Spleen (tissue), 11 donors: ENCODE data around the gene BCL2. TPM values are rescaled to one million over a fixed set of nuclear protein-coding genes. Genes with fewer than 3 reads are reported as not detected.

Experiments
- DNase-seq: peaks from one replicate; pipeline ENCODE4 v3.0.0-alpha.2; 2020
- H3K27ac ChIP-seq, 8 donors: fragments of 200-600 bp; sonication (generic) in 7 of 8; 1 replicate in 4 of 8; 2 replicates in 4 of 8; pipeline versions ENCODE4 v1.5.0 to v1.8.0; 2016 to 2021; ENCODE audit warnings: inconsistent platforms in 4 of 8, mild to moderate bottlenecking in 4 of 8, moderate library complexity in 1 of 8
- H3K27me3 ChIP-seq, 7 donors: fragments of 200-600 bp; sonication (generic) in 6 of 7; replicated peaks in 1 of 7; 1 replicate in 4 of 7; 2 replicates in 3 of 7; pipeline versions ENCODE4 v1.5.0 to v1.8.0; 2016 to 2021; ENCODE audit warnings: inconsistent platforms in 3 of 7, mild to moderate bottlenecking in 1 of 7
- H3K36me3 ChIP-seq, 6 donors: fragments of 200-600 bp; sonication (generic) in 5 of 6; 1 replicate in 4 of 6; 2 replicates in 2 of 6; pipeline versions ENCODE4 v1.5.0 to v1.8.0; 2016 to 2021; ENCODE audit warnings: inconsistent platforms in 2 of 6
- H3K4me1 ChIP-seq, 6 donors: fragments of 200-600 bp; sonication (generic) in 5 of 6; 1 replicate in 3 of 6; 2 replicates in 3 of 6; pipeline versions ENCODE4 v1.5.0 to v1.8.0; 2016 to 2021; ENCODE audit warnings: inconsistent platforms in 3 of 6
- H3K4me3 ChIP-seq, 8 donors: fragments of 200-600 bp; sonication (generic) in 7 of 8; 1 replicate in 4 of 8; 2 replicates in 4 of 8; pipeline versions ENCODE4 v1.5.0 to v1.8.0; 2016 to 2021; ENCODE audit warnings: inconsistent platforms in 4 of 8, mild to moderate bottlenecking in 4 of 8, moderate library complexity in 2 of 8
- H3K9me3 ChIP-seq, 8 donors: fragments of 200-600 bp; sonication (generic) in 7 of 8; 1 replicate in 4 of 8; 2 replicates in 4 of 8; pipeline versions ENCODE4 v1.5.0 to v1.8.0; 2016 to 2021; ENCODE audit warnings: inconsistent platforms in 4 of 8
- POLR2A ChIP-seq, 3 donors: fragments of 450-650 bp; IDR thresholded peaks; one replicate each; pipeline ENCODE4 v1.5.1; 2017; ENCODE audit warnings: antibody characterized with exemption in 3 of 3, mild to moderate bottlenecking in 1 of 3
- POLR2AphosphoS5 ChIP-seq, 3 donors: sonication (generic); formaldehyde crosslinking; IDR thresholded peaks; one replicate each; pipeline ENCODE4 v1.5.1; 2017; ENCODE audit warnings: antibody characterized with exemption in 3 of 3
- WGBS, 5 donors: extraction: QIAGEN DNeasy Blood & Tissue Kit in 3 of 5; methylation state at CpG; one replicate each; pipeline versions ENCODE4 v1.1.5 to v1.1.7; 2013 to 2018; 5-methylcytosine and 5-hydroxymethylcytosine counted together
- intact Hi-C: fragments of 100-400 bp; cut with DNase I; formaldehyde crosslinking; loops from one replicate; pipeline ENCODE4 v1.15.0; 2023; ENCODE audit warnings: low total_unique reads
- polyA plus RNA-seq, 3 donors: library from polyadenylated mRNA; stranded (reverse); fragments of 200-250 nt; gene quantifications; one replicate each; pipeline ENCODE4 v1.2.1, GENCODE V29; 2013
- total RNA-seq, 7 donors: library from RNA; depleted of rRNA in 3 of 7; stranded (reverse); fragments of >200 nt in 3 of 7; fragmentation: NEBNext Ultra II Directional in 4 of 7; extraction: Animal tissue kit (Norgen Biotek cat#: 25700) in 4 of 7; gene quantifications; one replicate each; pipeline versions ENCODE4 v1.1.0 to v1.2.1, GENCODE V29; 2016 to 2021
- TF ChIP-seq, protein P1 (sequence below), 11 experiments: fragments of 200-600 bp in 7 of 11; fragments of 450-650 bp in 4 of 11; sonication (generic) in 4 of 11; IDR thresholded peaks in 8 of 11; conservative IDR thresholded peaks in 3 of 11; 1 replicate in 7 of 11; 2 replicates in 4 of 11; pipeline versions ENCODE4 v1.4.0 to v1.8.0; 2016 to 2021; ENCODE audit warnings: antibody characterized with exemption in 11 of 11, inconsistent platforms in 4 of 11, mild to moderate bottlenecking in 1 of 11
- donor health status: healthy with polysubstance abuse.
- donor health status: DM: no; HTN: no; CAD: no; lungs with moderate emphysema.
- donor health status: DM: no; HTN: no; CAD: no.
- donor health status: Bipolar disorder and iron deficiency.
- donor health status: healthy.
- donor health status: DM: no; HTN: no; CAD: no.
- donor health status: DM: yes; HTN: yes; CAD: no.

Gene BCL2
- total and polyA plus RNA-seq, 10 donors, result 9.6 to 112 (median 69.1) TPM

DNA sequence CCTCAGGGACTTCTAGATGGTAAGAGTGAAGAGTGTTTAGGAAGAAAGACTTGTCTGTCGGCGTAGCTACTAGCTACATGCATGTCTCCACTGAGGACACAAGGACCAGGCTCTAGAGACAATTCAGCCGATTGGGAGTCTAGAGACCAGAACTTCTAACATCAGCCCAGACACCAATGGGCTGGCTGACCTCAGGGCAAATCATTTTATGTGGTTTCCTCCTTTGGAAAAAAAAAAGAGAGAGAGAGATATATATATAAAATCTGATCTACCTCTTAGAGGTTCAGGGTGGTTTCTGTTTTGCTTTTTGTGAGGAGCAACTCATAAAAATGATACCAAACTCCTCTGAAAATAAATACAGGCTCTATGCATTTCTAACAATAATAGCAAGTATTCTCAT is 212.8 kb downstream of the BCL2 start:
- intact Hi-C loops, result no loop called here
- Histone ChIP-seq H3K27ac (peak overlapping the region in 3 of 8 donors; percentile 34 to 71 (median 62)), H3K4me3 (peak overlapping the region in 1 of 8 donors; percentile 16), H3K27me3 (peaks cover 0 to under 1% (median 0%) of the 10 kb centered on the region in 7 donors), H3K9me3 (no peaks in the 10 kb centered on the region), H3K36me3 (no peaks in the 10 kb centered on the region), H3K4me1 (peaks cover 0 to 23% (median 10%) of the 10 kb centered on the region in 6 donors)
- DNase-seq, result no peak
- 46 to 67% (median 58%) methylated on average over 3 of the region's 3 CpGs for WGBS, 5 donors
- TF ChIP-seq POLR2AphosphoS5 (IDR thresholded peaks at IDR 0.05) (no peak), POLR2A (IDR thresholded peaks at IDR 0.05) (no peak)
- TF ChIP-seq, protein P1, sequence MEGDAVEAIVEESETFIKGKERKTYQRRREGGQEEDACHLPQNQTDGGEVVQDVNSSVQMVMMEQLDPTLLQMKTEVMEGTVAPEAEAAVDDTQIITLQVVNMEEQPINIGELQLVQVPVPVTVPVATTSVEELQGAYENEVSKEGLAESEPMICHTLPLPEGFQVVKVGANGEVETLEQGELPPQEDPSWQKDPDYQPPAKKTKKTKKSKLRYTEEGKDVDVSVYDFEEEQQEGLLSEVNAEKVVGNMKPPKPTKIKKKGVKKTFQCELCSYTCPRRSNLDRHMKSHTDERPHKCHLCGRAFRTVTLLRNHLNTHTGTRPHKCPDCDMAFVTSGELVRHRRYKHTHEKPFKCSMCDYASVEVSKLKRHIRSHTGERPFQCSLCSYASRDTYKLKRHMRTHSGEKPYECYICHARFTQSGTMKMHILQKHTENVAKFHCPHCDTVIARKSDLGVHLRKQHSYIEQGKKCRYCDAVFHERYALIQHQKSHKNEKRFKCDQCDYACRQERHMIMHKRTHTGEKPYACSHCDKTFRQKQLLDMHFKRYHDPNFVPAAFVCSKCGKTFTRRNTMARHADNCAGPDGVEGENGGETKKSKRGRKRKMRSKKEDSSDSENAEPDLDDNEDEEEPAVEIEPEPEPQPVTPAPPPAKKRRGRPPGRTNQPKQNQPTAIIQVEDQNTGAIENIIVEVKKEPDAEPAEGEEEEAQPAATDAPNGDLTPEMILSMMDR (IDR thresholded peaks at IDR 0.05 in 8 of 11, conservative IDR thresholded peaks at IDR 0.05 in 3 of 11), result no peak

DNA sequence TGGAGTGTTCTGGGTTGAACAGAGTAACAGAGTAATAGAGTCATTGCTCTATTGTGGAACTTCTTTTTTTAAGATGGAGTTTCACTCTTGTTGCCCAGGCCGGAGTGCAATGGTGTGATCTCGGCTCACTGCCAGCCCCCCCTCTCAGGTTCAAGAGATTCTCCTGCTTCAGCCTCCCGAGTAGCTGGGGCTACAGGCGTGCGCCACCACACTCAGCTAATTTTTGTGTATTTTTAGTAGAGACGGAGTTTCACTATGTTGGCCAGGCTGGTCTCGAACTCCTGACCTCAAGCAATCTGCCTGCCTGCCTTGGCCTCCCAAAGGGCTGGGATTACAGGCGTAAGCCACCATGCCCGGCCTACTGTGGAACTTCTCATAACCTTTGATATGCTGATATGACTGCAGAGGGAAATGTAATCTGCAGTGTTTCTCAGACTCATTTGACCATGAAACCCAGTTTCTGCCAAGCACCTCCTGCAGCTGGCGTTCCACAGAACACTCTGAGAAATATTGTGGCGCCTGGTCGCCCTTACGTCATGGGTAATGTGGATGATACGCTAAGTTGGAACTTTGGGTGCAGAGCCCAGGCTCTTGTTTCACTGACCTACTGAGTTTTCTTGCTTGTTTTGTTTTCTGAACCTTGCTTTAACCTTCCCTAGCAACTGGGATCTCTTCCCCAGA is 213.8 kb downstream of the BCL2 start:
- no peaks in the 10 kb centered on the region for H3K9me3 ChIP-seq
- TF ChIP-seq POLR2A (IDR thresholded peaks at IDR 0.05) (no peak), POLR2AphosphoS5 (IDR thresholded peaks at IDR 0.05) (peak in 1 of 3 donors; percentile 36)
- H3K36me3 ChIP-seq, result no peaks in the 10 kb centered on the region
- peaks cover 0 to 21% (median 10%) of the 10 kb centered on the region in 6 donors for H3K4me1 ChIP-seq
- H3K27me3 ChIP-seq, result peaks cover 0 to 7% (median 0%) of the 10 kb centered on the region in 7 donors
- intact Hi-C loops, result no loop called here
- no peak overlapping the region for H3K4me3 ChIP-seq
- no peak for DNase-seq
- WGBS, 5 donors, result 83 to 89% (median 85%) methylated on average over 13 to 14 of the region's 14 CpGs
- peak overlapping the region in 3 of 8 donors; percentile 34 to 71 (median 62) for H3K27ac ChIP-seq

DNA sequence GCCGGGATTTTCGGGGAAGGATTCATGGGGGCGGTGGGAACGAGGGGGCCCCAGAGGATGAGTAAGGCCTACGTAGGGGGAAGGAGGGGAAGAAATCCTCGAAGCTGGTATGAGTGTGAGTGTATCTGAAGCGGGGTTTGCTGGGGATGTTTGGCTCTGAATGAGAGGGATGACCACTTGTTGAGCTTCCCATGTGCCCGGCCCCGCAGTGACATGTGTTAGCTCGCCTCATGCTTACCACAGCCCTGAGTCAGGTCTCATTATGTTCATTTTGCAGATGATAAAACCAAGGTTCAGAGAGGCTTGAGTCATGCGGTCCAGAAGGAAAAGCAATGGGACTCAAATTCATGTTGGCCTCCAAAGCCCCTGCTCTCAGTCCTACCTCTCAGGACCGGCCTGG is 214.7 kb downstream of the BCL2 start:
- TF ChIP-seq POLR2A (IDR thresholded peaks at IDR 0.05), result no peak
- TF ChIP-seq POLR2AphosphoS5 (IDR thresholded peaks at IDR 0.05), result no peak
- TF ChIP-seq, protein P1 (IDR thresholded peaks at IDR 0.05 in 8 of 11, conservative IDR thresholded peaks at IDR 0.05 in 3 of 11), result no peak
- Histone ChIP-seq H3K36me3 (no peaks in the 10 kb centered on the region), H3K27ac (no peak overlapping the region), H3K4me3 (no peak overlapping the region), H3K4me1 (peaks cover 0 to 29% (median 13%) of the 10 kb centered on the region in 6 donors), H3K9me3 (no peaks in the 10 kb centered on the region), H3K27me3 (peaks cover 0 to 7% (median 0%) of the 10 kb centered on the region in 7 donors)
- intact Hi-C loops, result no loop called here
- 94 to 97% (median 96%) methylated on average over 12 of the region's 12 CpGs for WGBS, 5 donors
- no peak for DNase-seq

DNA sequence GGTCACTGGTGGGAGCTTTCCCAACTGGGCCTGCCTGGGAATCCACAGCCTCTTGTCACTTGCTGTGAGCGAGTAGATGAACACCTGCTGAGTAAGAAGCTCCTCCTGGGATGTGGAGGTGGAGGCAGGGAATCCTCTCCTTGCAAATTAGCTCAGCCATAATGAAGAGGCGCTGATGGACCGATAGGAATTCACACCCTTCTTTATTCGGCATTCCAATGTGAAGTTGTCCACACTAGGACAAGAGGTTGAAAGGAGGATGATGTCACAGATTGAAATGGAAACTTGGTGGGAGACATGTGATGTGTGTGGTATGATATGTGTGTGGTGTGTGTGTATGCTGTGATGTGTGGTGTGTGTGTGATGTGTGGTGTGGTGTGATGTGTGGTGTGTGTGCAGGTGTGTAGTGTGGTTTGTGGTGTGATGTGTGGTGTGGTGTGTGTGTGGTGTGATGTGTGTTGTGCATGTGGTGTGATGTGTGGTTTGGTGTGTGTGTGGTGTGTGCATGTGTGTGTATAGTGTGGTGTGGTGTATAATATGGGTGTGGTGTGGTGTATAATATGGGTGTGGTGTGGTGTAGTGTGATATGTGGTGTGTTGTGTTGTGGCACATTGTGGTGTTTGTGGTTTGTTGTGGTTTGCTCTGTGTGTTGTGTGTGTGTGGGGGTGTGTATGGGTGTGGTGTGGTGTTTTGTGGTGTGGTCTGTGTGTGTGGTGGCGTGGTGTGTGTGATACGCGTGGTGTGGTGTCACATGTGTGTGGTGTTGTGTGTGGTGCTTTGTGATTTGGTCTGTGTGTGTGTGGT is 216.4 kb downstream of the BCL2 start:
- Histone ChIP-seq H3K36me3 (no peaks in the 10 kb centered on the region), H3K4me3 (no peak overlapping the region), H3K27ac (no peak overlapping the region), H3K9me3 (no peaks in the 10 kb centered on the region), H3K27me3 (peaks cover 0 to 7% (median 0%) of the 10 kb centered on the region in 7 donors), H3K4me1 (peaks cover 0 to 47% (median 29%) of the 10 kb centered on the region in 6 donors)
- intact Hi-C loops, result no loop called here
- TF ChIP-seq POLR2A (IDR thresholded peaks at IDR 0.05) (no peak), POLR2AphosphoS5 (IDR thresholded peaks at IDR 0.05) (no peak)
- TF ChIP-seq, protein P1 (IDR thresholded peaks at IDR 0.05 in 8 of 11, conservative IDR thresholded peaks at IDR 0.05 in 3 of 11), result no peak
- DNase-seq, result no peak
- 78 to 83% (median 80%) methylated on average over 7 of the region's 7 CpGs for WGBS, 5 donors
